Measurements from ENCODE around the gene NLE1. TPM values are rescaled to one million over a fixed set of nuclear protein-coding genes. Genes with fewer than 3 reads are reported as not detected.

The NLE1 gene
- total RNA-seq, 1 donor from 2014 or later = 25.8 TPM

DNA sequence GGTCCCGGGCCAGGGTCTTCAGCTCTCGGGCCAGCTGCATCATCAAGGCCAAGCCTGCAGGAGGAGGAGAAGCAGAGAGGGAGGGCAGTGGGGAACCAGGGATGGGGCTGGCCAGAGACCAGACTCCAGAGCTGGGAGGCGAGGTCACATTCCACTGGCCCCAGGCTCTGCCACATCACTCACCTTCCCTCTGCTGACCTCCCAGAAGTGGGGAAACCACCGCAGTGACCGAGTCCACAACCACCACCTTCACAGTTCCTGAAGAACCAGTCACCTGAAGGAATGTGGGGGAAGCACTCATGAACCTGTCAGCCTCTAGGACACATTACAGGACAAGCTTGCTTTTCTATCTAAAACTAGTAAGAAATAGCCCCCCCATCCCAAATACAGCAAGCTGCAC is 38.8 kb downstream of the NLE1 start:
- no peaks in the 10 kb centered on the region for H3K9me3 ChIP-seq
- H3K27me3 ChIP-seq = no peaks in the 10 kb centered on the region
- no peak for DNase-seq (ENCODE audit: extremely low spot score in 2 of 2)
- H3K4me1 ChIP-seq = no peaks in the 10 kb centered on the region
- H3K27ac ChIP-seq = no peak overlapping the region
- H3K4me3 ChIP-seq = no peak overlapping the region
- TF ChIP-seq POLR2A (IDR thresholded peaks at IDR 0.05) = no peak
- TF ChIP-seq, protein P1, sequence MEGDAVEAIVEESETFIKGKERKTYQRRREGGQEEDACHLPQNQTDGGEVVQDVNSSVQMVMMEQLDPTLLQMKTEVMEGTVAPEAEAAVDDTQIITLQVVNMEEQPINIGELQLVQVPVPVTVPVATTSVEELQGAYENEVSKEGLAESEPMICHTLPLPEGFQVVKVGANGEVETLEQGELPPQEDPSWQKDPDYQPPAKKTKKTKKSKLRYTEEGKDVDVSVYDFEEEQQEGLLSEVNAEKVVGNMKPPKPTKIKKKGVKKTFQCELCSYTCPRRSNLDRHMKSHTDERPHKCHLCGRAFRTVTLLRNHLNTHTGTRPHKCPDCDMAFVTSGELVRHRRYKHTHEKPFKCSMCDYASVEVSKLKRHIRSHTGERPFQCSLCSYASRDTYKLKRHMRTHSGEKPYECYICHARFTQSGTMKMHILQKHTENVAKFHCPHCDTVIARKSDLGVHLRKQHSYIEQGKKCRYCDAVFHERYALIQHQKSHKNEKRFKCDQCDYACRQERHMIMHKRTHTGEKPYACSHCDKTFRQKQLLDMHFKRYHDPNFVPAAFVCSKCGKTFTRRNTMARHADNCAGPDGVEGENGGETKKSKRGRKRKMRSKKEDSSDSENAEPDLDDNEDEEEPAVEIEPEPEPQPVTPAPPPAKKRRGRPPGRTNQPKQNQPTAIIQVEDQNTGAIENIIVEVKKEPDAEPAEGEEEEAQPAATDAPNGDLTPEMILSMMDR (IDR thresholded peaks at IDR 0.05) = no peak
- no peak for TF ChIP-seq POLR2AphosphoS5 (IDR thresholded peaks at IDR 0.05; ENCODE audit: insufficient read depth in 1 of 2, low read depth in 1 of 2)
- H3K36me3 ChIP-seq = peaks cover 0 to 33% of the 10 kb centered on the region in 2 donors
- intact Hi-C loops (cut with DNase I) = no loop called here

DNA sequence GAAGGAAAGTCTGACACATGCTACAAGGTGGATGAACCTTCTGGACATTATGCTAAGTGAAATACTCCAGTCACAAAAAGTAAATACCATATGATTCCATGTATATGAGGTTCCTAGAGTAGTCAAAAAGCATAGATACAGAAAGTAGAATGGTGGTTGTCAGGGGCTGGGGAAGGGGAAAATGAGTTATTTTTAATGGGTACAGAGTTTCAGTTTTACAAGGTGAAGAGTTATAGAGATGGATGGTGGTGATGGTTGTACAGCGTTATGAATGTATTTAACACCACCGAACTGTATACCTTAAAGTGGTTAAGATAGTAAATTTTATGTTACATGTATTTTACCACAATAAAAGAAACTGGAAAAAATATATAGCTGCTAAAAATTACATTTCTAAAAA is 40.4 kb downstream of the NLE1 start:
- peaks cover 0 to 33% of the 10 kb centered on the region in 2 donors for H3K36me3 ChIP-seq
- no peak for DNase-seq (ENCODE audit: extremely low spot score in 2 of 2)
- H3K27me3 ChIP-seq = no peaks in the 10 kb centered on the region
- H3K27ac ChIP-seq = no peak overlapping the region
- TF ChIP-seq POLR2A (IDR thresholded peaks at IDR 0.05) (no peak), POLR2AphosphoS5 (IDR thresholded peaks at IDR 0.05; ENCODE audit: insufficient read depth in 1 of 2, low read depth in 1 of 2) (no peak)
- TF ChIP-seq, protein P1 (IDR thresholded peaks at IDR 0.05) = no peak
- no peaks in the 10 kb centered on the region for H3K9me3 ChIP-seq
- intact Hi-C loops (cut with DNase I) = no loop called here
- no peak overlapping the region for H3K4me3 ChIP-seq
- no peaks in the 10 kb centered on the region for H3K4me1 ChIP-seq

DNA sequence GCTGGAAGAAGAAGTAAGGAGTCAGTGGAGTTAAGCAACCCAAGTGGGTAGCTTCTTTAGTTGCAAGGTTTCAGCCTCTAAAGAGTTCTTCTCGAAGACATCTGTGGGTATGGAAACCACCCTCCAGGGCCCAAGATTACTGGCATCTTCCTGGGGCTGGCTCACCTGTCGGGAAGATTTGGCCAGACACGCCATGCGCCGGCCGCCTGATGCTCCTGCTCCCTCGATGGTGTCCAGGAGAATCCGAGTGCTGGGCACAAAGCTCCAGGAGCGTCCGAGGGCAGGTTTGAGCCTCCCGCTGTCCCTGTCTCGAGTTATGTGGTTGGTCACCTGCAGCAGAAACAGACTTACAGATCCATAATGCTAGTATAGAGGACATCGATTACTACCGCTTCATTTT is 41.1 kb downstream of the NLE1 start:
- intact Hi-C loops (cut with DNase I) = no loop called here
- DNase-seq (ENCODE audit: extremely low spot score in 2 of 2) = no peak
- Histone ChIP-seq H3K4me3 (no peak overlapping the region), H3K36me3 (peaks cover 0 to 29% of the 10 kb centered on the region in 2 donors), H3K27ac (no peak overlapping the region), H3K27me3 (no peaks in the 10 kb centered on the region), H3K4me1 (no peaks in the 10 kb centered on the region), H3K9me3 (no peaks in the 10 kb centered on the region)
- TF ChIP-seq, protein P1 (IDR thresholded peaks at IDR 0.05) = no peak
- TF ChIP-seq POLR2A (IDR thresholded peaks at IDR 0.05) (no peak), POLR2AphosphoS5 (IDR thresholded peaks at IDR 0.05; ENCODE audit: insufficient read depth in 1 of 2, low read depth in 1 of 2) (no peak)

DNA sequence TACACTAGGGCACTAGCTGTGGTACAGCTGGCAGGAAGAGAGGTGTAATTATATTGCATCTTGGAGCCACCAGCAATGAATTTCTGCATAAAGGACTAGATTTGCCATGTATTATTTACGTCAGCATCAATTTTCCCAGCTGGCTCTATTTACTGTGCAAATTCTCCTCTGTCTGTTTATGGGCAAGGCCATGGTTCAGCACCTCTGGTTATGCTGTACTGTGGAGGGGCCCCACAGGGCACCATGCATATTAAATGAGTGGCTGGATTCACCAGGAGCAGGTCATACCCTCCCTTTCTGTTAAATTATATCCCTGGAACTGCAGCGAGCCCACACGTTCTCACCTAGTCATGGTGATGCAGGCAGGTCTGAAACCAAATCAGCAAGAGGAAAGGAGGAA is 42.2 kb downstream of the NLE1 start:
- no peaks in the 10 kb centered on the region for H3K9me3 ChIP-seq
- intact Hi-C loops (cut with DNase I) = no loop called here
- TF ChIP-seq, protein P1 (IDR thresholded peaks at IDR 0.05) = no peak
- TF ChIP-seq POLR2AphosphoS5 (IDR thresholded peaks at IDR 0.05; ENCODE audit: insufficient read depth in 1 of 2, low read depth in 1 of 2) (no peak), POLR2A (IDR thresholded peaks at IDR 0.05) (no peak)
- no peaks in the 10 kb centered on the region for H3K27me3 ChIP-seq
- DNase-seq (ENCODE audit: extremely low spot score in 2 of 2) = no peak
- H3K27ac ChIP-seq = no peak overlapping the region
- no peaks in the 10 kb centered on the region for H3K4me1 ChIP-seq
- H3K4me3 ChIP-seq = no peak overlapping the region
- H3K36me3 ChIP-seq = peaks cover 0 to 23% of the 10 kb centered on the region in 2 donors

DNA sequence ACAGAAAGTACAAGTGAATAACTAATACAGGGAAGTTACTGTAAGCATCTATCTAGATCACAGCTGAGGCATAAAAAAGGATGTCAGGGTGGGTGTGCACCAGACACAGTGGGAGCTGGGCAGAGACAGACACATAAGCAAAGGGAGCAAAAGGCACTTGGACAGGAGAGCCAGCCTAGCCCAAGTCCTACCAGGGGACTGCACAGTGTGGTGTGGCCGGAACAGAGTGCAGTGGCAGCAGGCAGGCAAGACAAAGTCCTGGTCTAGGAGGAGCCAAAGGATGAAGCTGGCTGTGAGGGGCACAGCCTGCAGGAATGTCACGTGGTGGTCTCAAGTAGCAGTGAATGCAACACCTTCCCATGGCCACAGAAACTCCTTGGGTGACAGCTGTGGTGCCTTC is 44.3 kb downstream of the NLE1 start:
- no peak for TF ChIP-seq POLR2A (IDR thresholded peaks at IDR 0.05)
- TF ChIP-seq, protein P1 (IDR thresholded peaks at IDR 0.05) = no peak
- H3K4me1 ChIP-seq = no peaks in the 10 kb centered on the region
- no peak overlapping the region for H3K4me3 ChIP-seq
- no peak for DNase-seq (ENCODE audit: extremely low spot score in 2 of 2)
- H3K27me3 ChIP-seq = no peaks in the 10 kb centered on the region
- intact Hi-C loops (cut with DNase I) = no loop called here
- peaks cover 0 to 16% of the 10 kb centered on the region in 2 donors for H3K36me3 ChIP-seq
- no peaks in the 10 kb centered on the region for H3K9me3 ChIP-seq
- no peak overlapping the region for H3K27ac ChIP-seq
